ENCODE data around the gene PBXIP1.
A peak's percentile ranks its signal among the peaks of the same experiment; 100 is the strongest.
"Not testable (repeated sequence)": the region's sequence is repeated elsewhere in the genome, so short reads cannot be mapped to it uniquely, and the experiment has no call there.

PBXIP1 gene

GRCh38 chr1:154955718-154956543 lies at the start of gene PBXIP1:
TSS of gene PBXIP1 (minus strand) at chr1:154956099. CDS start at chr1:154953721, 2,378 bp downstream.
- peak; percentile 95 for DNase-seq

GRCh38 chr1:155005076-155006011 lies 49.4 kb upstream of the PBXIP1 start:
- no peak for DNase-seq

- DNase-seq, result no peak
Observed at GRCh38 chr1:155004352-155005075, 48.6 kb upstream of the PBXIP1 start.

- DNase-seq, result peak; percentile 55
Observed at GRCh38 chr1:155003766-155004351, 48.0 kb upstream of the PBXIP1 start.

GRCh38 chr1:155003227-155003765 lies 47.4 kb upstream of the PBXIP1 start:
- DNase-seq, result peak; percentile 72

GRCh38 chr1:155002464-155003226 lies 46.7 kb upstream of the PBXIP1 start, which contains the start of gene ZBTB7B:
TSS of gene ZBTB7B (plus strand) at chr1:155002802. CDS start at chr1:155014661, 11,859 bp downstream.
- DNase-seq, result peak; percentile 71

GRCh38 chr1:155001675-155002463 lies 46.0 kb upstream of the PBXIP1 start:
- peak; percentile 89 for DNase-seq

GRCh38 chr1:155001425-155001674 lies 45.5 kb upstream of the PBXIP1 start:
- DNase-seq, result no peak

GRCh38 chr1:155000726-155001424 lies 45.0 kb upstream of the PBXIP1 start:
- DNase-seq, result peak; percentile 99

GRCh38 chr1:155000411-155000725 lies 44.5 kb upstream of the PBXIP1 start:
- DNase-seq, result no peak

GRCh38 chr1:154999571-155000410 lies 43.9 kb upstream of the PBXIP1 start:
- DNase-seq, result peak; percentile 72

- DNase-seq, result peak; percentile 87
Observed at GRCh38 chr1:154998818-154999570, 43.1 kb upstream of the PBXIP1 start.

- DNase-seq, result no peak
Observed at GRCh38 chr1:154998201-154998780, 42.4 kb upstream of the PBXIP1 start.

GRCh38 chr1:154996966-154997701 lies 41.2 kb upstream of the PBXIP1 start:
- no peak for DNase-seq

- DNase-seq, result not testable (repeated sequence)
Observed at GRCh38 chr1:154995301-154995983, 39.5 kb upstream of the PBXIP1 start.

GRCh38 chr1:154994591-154994990 lies 38.7 kb upstream of the PBXIP1 start:
- no peak for DNase-seq

GRCh38 chr1:154994269-154994587 lies 38.3 kb upstream of the PBXIP1 start:
- no peak for DNase-seq
